HG03571 (cell line): ENCODE data around the gene GSTM1.

Experiments
- ATAC-seq: cut with Tn5 transposase; IDR thresholded peaks from one replicate; pipeline ENCODE4 v1.9.1; 2021; ENCODE audit not compliant: unreplicated experiment

The GSTM1 gene

DNA sequence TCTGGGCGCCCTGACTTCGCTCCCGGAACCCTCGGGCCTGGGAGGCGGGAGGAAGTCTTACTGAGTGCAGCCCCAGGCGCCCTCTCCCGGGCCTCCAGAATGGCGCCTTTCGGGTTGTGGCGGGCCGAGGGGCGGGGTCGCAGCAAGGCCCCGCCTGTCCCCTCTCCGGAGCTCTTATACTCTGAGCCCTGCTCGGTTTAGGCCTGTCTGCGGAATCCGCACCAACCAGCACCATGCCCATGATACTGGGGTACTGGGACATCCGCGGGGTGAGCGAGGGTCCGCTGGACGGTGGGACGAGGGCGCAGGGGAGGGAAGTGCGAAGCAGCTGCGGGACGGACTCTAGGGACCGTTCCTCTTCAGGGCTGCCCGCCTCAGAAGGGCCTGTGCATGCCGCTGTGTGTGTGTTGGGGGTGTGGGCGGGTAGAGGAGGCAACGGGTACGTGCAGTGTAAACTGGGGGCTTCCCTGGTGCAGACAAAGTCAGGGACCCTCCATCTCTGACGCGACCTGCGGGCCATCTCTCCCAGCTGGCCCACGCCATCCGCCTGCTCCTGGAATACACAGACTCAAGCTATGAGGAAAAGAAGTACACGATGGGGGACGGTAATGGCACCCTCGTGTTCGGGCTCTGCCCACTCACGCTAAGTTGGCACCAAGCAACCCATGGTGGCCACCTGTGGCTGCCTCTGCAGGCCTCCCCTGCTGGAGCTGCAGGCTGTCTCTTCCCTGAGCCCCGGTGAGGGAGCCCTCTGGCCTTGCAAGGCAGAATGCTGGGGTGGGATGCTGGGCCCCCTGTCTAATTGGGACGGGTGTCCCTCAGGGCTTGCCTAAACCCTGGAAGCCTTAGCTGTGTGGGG is at the start of gene GSTM1:
TSS of gene GSTM1 (plus strand) at position 177 of the 859 bp plus-strand sequence. CDS start at position 234, 57 bp downstream.
- peak; percentile 89 for ATAC-seq

DNA sequence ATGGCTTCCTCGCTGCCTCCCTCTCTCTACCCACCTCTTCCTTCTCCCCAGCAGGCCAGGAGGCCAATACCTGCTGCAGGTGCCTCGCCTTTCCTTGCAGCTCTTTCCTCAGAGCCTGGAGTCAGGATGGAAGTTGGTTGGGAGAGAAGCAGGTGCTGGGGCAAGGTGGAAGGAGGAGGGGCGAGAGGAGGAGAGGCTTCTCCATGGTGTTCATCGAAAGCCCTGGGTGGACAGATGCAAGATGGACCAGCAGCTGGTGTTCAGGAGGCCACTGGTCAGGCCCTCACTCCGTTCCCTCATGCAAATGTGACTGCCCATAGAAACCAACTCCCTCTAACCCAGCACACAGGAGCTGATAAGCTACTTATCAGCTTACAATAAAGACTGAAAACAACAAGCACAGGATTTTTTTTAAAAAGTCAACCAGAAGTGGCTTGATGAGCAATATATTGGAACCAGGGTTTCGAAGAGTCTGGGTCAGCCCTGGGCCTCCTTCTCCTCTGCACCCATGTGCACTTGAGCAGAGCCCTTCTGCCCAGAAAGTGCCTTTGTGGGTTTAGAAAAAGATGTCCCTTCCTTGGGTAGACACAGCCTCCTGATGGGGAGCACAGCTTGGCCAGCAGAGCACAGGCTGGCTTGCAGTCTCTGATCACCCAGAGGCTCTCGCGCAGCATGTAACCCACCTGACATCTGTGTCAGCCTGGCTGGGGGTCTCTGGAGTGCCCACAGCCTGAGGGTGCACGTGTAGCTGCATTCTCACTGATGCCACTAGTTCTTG is 48.4 kb upstream of the GSTM1 start:
- ATAC-seq, result no peak

DNA sequence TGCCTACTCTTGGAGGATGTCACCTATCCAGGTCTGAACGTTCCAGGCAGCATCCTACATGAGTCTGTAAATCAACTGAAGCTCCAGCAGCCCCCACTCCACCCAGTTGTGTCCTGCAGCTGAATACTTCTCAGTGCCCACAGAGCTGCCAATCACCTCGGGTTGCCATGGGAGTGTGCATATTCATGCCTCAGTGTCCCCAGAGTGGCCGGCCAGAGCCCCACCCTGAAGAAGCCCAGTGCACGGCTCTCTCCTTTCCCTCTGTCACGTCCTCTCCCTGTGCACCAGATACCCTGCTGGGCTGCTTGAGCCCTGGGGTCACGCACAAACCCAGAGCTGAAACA is 47.8 kb upstream of the GSTM1 start:
- no peak for ATAC-seq

GRCh38 chr1:109640285-109640865 is 47.2 kb upstream of the GSTM1 start:
- no peak for ATAC-seq

DNA sequence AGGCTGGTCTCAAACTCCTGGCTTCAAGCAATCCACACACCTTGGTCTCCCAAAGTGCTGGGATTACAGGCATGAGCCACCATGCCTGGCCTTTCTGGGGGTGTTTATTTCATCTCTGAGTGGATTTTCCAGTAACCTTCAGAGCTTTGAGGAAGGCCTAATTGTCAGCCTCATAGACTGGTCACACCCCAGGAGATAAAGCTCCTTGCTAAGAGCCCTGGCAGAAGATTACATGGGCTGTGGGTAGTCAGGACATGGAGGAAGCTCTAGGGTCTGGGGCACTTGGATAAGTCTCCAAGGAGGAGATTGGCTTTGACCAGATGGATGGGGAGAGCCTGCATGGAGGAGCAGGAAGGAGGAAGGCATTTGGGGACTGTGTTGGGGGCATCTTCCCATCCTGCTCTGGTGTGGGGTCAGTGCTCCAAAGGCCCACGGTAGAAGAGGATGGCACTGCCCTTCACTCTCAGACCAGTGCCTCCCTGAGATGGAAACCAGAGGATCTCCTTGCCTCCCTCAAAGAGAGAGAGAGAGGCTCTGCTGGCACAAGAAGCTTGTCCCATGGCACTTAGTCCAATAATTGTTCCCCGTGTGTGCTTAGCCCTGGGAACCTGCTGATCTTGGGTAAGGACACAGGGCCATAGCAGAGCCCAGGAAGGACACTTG is 46.4 kb upstream of the GSTM1 start:
- no peak for ATAC-seq

- ATAC-seq, result no peak
These were observed 45.8 kb upstream of the GSTM1 start for GRCh38 chr1:109641861-109642260.

DNA sequence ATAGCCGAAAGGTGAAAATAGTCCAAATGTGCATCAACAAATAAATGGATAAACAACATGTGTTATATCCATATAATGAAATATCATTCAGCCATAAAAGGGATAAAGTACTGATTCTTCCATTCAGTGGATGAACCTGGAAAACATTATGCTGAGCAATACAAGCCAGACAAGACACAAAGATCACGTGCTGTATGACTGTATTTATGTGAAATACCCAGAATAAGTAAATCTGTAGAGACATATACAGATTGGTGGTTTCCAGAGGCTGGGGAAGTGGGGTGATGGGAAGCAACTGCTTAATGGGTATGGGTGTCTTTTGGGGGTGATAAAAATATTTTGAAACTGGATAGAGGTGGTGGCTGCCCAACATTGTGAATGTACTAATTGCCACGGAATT is 45.0 kb upstream of the GSTM1 start:
- no peak for ATAC-seq

GRCh38 chr1:109643385-109644230 is 44.0 kb upstream of the GSTM1 start:
- ATAC-seq, result peak; percentile 75

GRCh38 chr1:109644670-109645069 is 42.9 kb upstream of the GSTM1 start:
- no peak for ATAC-seq

GRCh38 chr1:109649491-109649914 is 38.1 kb upstream of the GSTM1 start:
- no peak for ATAC-seq

- ATAC-seq, result no peak
These were observed 37.0 kb upstream of the GSTM1 start for GRCh38 chr1:109650609-109651008.

DNA sequence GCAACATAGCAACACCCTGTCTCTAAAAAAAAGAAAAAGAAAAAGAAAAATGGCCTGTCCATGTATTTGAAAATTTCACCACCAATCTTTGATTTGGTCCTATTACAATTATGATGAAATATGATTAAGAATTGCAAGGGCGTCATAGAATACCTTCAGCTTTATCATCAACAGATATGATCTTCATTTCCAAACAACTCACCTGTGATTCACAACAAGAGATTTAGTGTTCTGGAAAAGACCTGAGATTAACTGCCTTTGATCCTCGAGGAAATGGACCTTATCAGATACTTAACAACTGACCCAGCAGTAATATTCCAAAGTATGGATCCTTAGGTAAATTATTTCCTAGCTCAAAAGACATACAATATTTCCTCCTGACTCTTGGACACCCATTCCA is 35.2 kb upstream of the GSTM1 start:
- ATAC-seq, result no peak

- no peak for ATAC-seq
These were observed 34.3 kb upstream of the GSTM1 start for GRCh38 chr1:109653306-109653705.

DNA sequence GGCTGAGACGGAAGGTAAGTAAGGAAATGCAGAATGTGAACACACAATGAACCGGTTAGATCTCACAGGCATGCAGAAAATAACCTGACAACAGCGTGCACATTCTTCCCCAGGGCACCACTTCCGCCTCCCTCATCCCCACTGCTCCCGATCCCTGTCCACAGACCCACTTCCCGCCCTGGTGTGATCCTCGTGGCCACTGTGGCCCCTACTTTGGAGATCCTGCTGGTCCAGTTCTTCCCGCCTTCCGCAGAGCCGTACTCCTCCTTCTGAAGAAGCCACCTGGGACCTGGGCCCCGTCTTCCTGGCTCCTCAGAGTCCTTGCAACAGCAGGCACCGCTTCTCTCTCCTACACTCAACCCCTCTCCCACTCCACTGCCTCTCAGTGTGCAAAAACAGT is 33.1 kb upstream of the GSTM1 start:
- ATAC-seq, result no peak

- peak; percentile 91 for ATAC-seq
These were observed 31.8 kb upstream of the GSTM1 start, which contains the start of gene GSTM4 for GRCh38 chr1:109655615-109656519. Gene GSTM4 (plus strand): TSS chr1:109656099. CDS start chr1:109656390, 291 bp downstream.

GRCh38 chr1:109657395-109657794 is 30.2 kb upstream of the GSTM1 start:
- ATAC-seq, result no peak

GRCh38 chr1:109657970-109658369 is 29.6 kb upstream of the GSTM1 start:
- no peak for ATAC-seq

GRCh38 chr1:109658533-109659042 is 29.0 kb upstream of the GSTM1 start:
- ATAC-seq, result no peak

DNA sequence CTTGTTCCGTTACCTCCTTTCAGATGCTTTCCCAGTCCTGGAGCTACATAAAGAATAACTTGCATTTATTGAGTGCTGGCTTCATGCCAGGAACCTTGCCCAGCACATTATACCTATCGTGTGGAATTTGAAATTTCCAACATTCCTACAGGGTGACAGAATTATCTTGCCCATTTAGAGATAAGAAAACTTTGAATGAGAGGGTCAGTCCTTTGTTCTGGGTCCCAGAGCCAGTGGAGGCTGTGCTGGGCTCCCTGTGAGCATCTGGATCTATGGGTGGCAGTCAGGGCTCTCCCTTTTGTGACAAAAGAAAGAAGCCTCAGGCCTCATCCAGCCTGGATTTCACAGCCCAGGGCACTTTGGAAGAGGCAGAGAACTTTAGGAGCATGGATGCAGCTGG is 28.5 kb upstream of the GSTM1 start:
- no peak for ATAC-seq
